HG02610 (cell line): ENCODE measurements around the gene CDC42.

Experiments
- ATAC-seq: cut with Tn5 transposase; IDR thresholded peaks from one replicate; pipeline ENCODE4 v1.9.1; 2021; ENCODE audit warnings: mild to moderate bottlenecking, moderate library complexity; ENCODE audit not compliant: unreplicated experiment

The CDC42 gene

DNA sequence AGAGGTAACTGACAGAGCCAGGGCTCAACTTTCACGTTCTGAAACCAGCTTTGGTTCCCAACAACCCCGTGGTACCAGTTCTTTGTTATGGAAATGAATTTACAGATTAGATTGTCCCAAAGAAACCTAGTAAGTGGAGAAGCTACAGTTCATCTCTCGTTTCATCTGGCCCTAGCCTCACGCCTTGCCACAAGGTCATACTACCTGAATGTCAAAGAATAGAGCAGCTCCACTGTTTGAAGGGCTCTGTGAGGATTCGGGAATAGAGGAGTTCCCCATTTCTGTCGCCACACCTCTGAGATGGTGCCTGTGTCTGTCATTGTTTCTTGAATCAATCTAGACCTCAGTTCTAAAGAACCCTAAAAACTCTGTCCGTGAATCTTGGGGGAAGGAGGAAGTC, 15.0 kb upstream of the CDC42 start:
- no peak for ATAC-seq

GRCh38 chr1:22038036-22038435, 14.5 kb upstream of the CDC42 start:
- ATAC-seq: no peak

- ATAC-seq: peak; percentile 97
Measured at GRCh38 chr1:22039594-22040285, 12.8 kb upstream of the CDC42 start.

DNA sequence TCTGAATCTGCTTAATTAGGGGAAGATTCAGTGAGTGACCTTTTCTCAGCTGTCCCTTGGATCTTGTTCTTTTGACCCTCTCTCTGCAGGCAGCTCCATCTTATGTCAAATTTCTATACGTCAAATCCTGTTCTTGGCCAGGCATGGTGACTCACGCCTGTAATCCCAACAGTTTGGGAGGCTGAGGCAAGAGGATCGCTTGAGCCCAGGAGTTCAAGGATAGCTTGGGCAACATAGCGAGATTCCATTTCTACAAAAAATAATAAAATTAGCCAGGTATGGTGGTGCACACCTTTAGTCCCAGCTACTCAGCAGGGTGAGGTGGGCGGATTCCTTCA, 12.3 kb upstream of the CDC42 start:
- ATAC-seq: no peak

- ATAC-seq: no peak
Measured at GRCh38 chr1:22041505-22041904, 11.0 kb upstream of the CDC42 start.

DNA sequence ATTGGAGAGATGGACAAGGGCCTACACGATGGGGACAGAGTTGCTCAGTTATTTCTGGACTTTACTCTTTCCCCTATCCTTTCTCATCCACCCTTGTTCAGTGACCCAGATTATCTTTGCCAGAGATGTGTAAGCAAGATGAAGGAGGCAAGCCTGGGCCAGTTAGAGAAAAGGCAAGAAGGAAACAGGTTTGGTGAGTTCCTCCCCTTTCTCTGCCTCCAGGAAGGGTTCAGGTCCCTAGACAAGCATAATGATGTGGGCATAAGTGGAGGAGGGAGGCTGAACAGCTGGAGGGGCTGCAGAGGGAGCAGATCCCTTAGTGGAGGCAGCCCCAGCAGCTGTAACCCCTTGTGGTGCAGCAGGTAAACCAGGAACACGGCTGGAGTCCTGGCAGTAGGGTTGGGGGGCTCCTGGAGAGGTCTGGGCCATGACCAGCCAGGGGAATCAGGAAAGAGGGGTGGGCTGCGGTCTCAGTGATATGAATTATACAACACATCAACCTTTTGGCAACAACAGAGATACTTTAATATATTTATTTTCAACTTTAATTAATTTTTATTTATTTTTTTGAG, 9.2 kb upstream of the CDC42 start:
- ATAC-seq: no peak

DNA sequence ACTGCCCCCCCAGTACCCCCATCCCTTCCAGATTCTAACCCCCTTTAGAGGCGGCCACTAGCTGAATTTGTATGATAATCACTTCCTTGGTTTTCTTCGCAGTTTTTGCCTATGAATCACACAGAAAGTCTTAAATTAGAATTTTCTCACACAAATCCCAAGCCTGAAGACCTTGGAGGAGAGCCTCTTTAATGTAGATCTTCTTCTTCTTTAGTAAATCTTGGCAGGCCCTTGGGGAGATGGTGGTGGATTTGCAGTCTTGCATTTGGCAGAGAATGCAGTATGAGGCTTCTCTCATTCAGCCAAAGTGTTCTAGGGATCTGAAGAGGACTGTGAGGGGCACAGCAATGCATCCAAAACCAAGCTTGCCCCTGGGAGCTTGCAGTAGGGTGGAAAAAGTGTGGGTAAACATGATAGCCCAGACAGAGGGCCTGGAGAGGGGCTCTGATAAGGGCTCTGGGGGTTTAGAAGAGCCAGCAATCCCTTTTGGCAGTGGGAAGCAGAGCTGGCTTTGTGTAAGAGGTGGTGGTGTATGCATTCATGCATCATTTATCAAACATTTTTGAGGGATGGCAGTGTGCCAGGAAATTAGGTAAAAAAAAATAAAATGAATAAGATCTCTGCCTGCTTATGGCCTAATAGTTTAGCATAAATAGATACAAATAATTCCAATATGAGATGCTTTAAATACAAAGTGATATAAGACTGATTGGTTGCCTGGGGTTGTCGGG, 7.7 kb upstream of the CDC42 start:
- no peak for ATAC-seq

- ATAC-seq: no peak
Measured at GRCh38 chr1:22045604-22046228, 6.8 kb upstream of the CDC42 start.

DNA sequence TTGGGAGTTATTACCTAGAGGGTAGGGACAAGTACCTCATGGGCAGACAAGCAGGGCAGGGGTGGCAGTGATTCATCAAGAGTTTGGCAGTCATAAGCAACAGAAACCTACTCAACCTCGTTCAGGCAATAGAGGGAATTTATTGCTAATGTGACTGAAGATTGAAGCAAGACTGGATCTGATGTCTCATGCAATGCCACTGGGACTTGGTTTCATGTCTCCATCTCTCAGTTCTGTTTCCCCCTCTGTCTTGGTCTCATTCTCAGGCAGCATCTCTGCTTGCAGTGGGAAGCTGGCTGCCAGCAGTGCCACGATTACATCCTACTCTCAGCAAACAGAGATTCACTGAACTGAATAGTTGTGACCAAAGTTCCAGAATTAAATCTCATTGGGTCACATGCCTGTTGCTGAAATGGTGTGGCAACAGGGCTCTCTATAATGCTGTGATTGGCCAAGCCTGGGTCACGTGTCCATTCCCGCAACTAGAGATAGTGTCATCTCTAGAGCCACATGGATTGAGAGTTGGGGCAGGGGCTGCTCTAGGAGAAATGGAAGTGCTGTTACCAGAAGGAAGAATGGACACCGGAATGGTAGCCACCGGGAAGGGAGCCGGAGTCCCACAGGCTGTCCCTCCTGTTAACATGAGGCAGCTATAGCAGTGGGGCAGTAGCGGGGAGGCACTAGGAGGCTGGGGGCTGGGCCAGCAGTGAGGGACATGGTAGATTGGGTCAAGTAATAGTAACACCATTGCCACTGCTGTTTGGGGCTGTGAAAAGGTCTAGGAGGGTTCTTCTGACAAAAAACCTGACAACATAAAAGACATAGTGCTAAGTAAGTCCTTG, 3.9 kb upstream of the CDC42 start:
- ATAC-seq: no peak

- no peak for ATAC-seq
Measured at GRCh38 chr1:22050330-22050729, 2.2 kb upstream of the CDC42 start.

GRCh38 chr1:22051607-22052114, 848 bp upstream of the CDC42 start:
- ATAC-seq: no peak

GRCh38 chr1:22053017-22053860, 730 bp downstream of the CDC42 start:
- peak; percentile 24 for ATAC-seq

GRCh38 chr1:22053861-22054770, 1.6 kb downstream of the CDC42 start:
- peak; percentile 17 for ATAC-seq

GRCh38 chr1:22055463-22055862, 3.0 kb downstream of the CDC42 start:
- no peak for ATAC-seq

GRCh38 chr1:22056043-22056442, 3.5 kb downstream of the CDC42 start:
- no peak for ATAC-seq

DNA sequence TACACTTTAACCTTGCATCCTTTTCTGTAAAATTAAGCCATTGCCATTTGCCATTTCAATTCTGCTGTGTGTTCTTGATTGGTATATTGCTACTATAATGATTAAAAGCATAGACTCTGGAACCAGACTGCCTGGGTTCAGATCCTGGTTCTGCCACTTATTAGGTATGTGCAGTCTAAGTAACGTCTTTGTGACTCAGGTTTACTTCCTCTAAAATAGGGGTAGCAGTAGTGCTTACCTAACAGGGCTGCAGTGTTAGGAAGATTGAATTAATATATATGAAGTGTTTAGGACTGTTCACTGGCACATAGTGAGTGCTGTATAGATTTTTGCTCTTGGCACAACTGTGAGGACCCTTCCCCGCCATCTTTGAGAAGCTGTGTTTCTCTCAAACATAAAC, 4.4 kb downstream of the CDC42 start:
- no peak for ATAC-seq

- ATAC-seq: no peak
Measured at GRCh38 chr1:22057861-22058260, 5.4 kb downstream of the CDC42 start.

DNA sequence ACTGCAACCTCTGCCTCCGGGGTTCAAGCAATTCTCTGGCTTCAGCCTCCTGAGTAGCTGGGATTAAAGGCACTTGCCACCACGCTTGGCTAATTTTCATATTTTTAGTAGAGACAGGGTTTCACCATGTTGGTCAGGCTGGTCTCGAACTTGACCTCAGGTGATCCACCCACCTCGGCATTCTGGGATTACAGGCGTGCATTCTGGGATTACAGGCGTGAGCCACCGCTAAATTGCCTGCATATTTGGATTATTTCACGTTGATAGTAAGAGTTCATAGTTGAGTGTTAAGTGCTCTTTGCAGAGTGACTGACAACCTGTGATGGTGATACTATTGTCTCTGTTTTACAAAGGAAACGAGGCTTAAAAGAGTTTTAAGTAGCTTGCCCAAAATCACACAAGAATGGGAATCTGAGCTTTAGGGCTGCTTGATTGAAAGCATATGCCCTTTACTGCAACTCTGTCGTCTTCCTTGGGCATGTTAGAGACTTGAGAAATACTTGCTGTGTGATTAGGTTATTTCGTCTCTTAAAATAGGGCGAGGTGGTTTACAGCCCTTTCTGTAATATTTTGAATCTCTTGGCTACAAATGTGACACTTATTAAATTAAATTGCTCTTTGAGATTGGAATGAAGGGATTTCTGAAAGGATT, 12.4 kb downstream of the CDC42 start:
- no peak for ATAC-seq
